Esophagus squamous epithelium (tissue), 5 donors: ENCODE results near the gene CYP26B1. TPM values are rescaled to one million over a fixed set of nuclear protein-coding genes. Genes with fewer than 3 reads are reported as not detected.

ENCODE experiments used
- DNase-seq: peaks from one replicate; lab custom pipeline; 2025; lab: John Stamatoyannopoulos, UW
- H3K27ac ChIP-seq, 4 donors: fragments of 200-600 bp; sonication (generic); one replicate each; pipeline ENCODE4 v1.5.1; 2016 to 2019; ENCODE audit warnings: mild to moderate bottlenecking in 1 of 4
- H3K27me3 ChIP-seq, 4 donors: fragments of 200-600 bp; sonication (generic); 1 replicate in 3 of 4; 2 replicates in 1 of 4; pipeline versions ENCODE4 v1.5.1 to v1.6.0; 2017 to 2021; ENCODE audit warnings: antibody characterized with exemption in 1 of 4
- H3K36me3 ChIP-seq, 3 donors: fragments of 200-600 bp; sonication (generic); one replicate each; pipeline ENCODE4 v1.5.1; 2016 to 2019
- H3K4me1 ChIP-seq, 3 donors: fragments of 200-600 bp; sonication (generic); one replicate each; pipeline ENCODE4 v1.5.1; 2017 to 2019
- H3K4me3 ChIP-seq, 4 donors: fragments of 200-600 bp; sonication (generic); 1 replicate in 3 of 4; 2 replicates in 1 of 4; pipeline ENCODE4 v1.5.1; 2016 to 2019; ENCODE audit warnings: mild to moderate bottlenecking in 2 of 4, moderate library complexity in 1 of 4
- H3K9me3 ChIP-seq, 3 donors: fragments of 200-600 bp; sonication (generic); one replicate each; pipeline ENCODE4 v1.5.1; 2016 to 2019
- POLR2A ChIP-seq, 4 donors: fragments of 450-650 bp; IDR thresholded peaks; one replicate each; pipeline ENCODE4 v1.6.1; 2017; ENCODE audit warnings: antibody characterized with exemption in 4 of 4, mild to moderate bottlenecking in 4 of 4, moderate library complexity in 3 of 4
- WGBS, 2 donors: methylation state at CpG; one replicate each; pipeline ENCODE4 v1.1.5; 2018; 5-methylcytosine and 5-hydroxymethylcytosine counted together
- intact Hi-C: fragments of 100-400 bp; cut with DNase I; formaldehyde crosslinking; loops from one replicate; pipeline ENCODE4 v1.15.0; 2022
- total RNA-seq, 4 donors: library from RNA; depleted of rRNA; stranded (reverse); fragments of >200 nt; gene quantifications; one replicate each; pipeline ENCODE4 v1.1.0, GENCODE V29; 2016
- TF ChIP-seq, protein P1 (sequence below), 6 experiments: fragments of 450-650 bp in 4 of 6; fragments of 200-600 bp in 2 of 6; sonication (generic) in 2 of 6; IDR thresholded peaks; one replicate each; pipeline ENCODE4 v1.5.1; 2016 to 2019; ENCODE audit warnings: antibody characterized with exemption in 6 of 6, mild to moderate bottlenecking in 4 of 6, moderate library complexity in 4 of 6
- donor health status: DM: yes; HTN: yes; CAD: no.

CYP26B1 gene
- total RNA-seq, 4 donors from 2014 or later = 0.62 to 6.7 (median 1.3) TPM

- intact Hi-C loops = no loop called here
- DNase-seq = no peak
- TF ChIP-seq, protein P1, sequence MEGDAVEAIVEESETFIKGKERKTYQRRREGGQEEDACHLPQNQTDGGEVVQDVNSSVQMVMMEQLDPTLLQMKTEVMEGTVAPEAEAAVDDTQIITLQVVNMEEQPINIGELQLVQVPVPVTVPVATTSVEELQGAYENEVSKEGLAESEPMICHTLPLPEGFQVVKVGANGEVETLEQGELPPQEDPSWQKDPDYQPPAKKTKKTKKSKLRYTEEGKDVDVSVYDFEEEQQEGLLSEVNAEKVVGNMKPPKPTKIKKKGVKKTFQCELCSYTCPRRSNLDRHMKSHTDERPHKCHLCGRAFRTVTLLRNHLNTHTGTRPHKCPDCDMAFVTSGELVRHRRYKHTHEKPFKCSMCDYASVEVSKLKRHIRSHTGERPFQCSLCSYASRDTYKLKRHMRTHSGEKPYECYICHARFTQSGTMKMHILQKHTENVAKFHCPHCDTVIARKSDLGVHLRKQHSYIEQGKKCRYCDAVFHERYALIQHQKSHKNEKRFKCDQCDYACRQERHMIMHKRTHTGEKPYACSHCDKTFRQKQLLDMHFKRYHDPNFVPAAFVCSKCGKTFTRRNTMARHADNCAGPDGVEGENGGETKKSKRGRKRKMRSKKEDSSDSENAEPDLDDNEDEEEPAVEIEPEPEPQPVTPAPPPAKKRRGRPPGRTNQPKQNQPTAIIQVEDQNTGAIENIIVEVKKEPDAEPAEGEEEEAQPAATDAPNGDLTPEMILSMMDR (IDR thresholded peaks at IDR 0.05) = no peak
- TF ChIP-seq POLR2A (IDR thresholded peaks at IDR 0.05) = no peak
- peaks cover 14 to 32% (median 22%) of the 10 kb centered on the region in 3 donors for H3K4me1 ChIP-seq
- 86 to 91% methylated on average over 8 to 10 of the region's 10 CpGs for WGBS, 2 donors
- H3K27me3 ChIP-seq = peaks cover 0 to 42% (median 0%) of the 10 kb centered on the region in 4 donors
- no peak overlapping the region for H3K4me3 ChIP-seq
- no peaks in the 10 kb centered on the region for H3K9me3 ChIP-seq
- H3K36me3 ChIP-seq = no peaks in the 10 kb centered on the region
- no peak overlapping the region for H3K27ac ChIP-seq
Observed at GRCh38 chr2:72117718-72118117, 29.9 kb downstream of the CYP26B1 start.

- H3K9me3 ChIP-seq = no peaks in the 10 kb centered on the region
- intact Hi-C loops = no loop called here
- H3K27me3 ChIP-seq = peaks cover 0 to 41% (median 0%) of the 10 kb centered on the region in 4 donors
- H3K27ac ChIP-seq = peak overlapping the region in 1 of 4 donors; percentile 87
- H3K36me3 ChIP-seq = no peaks in the 10 kb centered on the region
- no peak for DNase-seq
- H3K4me3 ChIP-seq = no peak overlapping the region
- 71 to 83% methylated on average over 6 of the region's 6 CpGs for WGBS, 2 donors
- TF ChIP-seq POLR2A (IDR thresholded peaks at IDR 0.05) = no peak
- TF ChIP-seq, protein P1 (IDR thresholded peaks at IDR 0.05) = no peak
- H3K4me1 ChIP-seq = peaks cover 14 to 35% (median 22%) of the 10 kb centered on the region in 3 donors
Observed at GRCh38 chr2:72117029-72117428, 30.6 kb downstream of the CYP26B1 start.

DNA sequence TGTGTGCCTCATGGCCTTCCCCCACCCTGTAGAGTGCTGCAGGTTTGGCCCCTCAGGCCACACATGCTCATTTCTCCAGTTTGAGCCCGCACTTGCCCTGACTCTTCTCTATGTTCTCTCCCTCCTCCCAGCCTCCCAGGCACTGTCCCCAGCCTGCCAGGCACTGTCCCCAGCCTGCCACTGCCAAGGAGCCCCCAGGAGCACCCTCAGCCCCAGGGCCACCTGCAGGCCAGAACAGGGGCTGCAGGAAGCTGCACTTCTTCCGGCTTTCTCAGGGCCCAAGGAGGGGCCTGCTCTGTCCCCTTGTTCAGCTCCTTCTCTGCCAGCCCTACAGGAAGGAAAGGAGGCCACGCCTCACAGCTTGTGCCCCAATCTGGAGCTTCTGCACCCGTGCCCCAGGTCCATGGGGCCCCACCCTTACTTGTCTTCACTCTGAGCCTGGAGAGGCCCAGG is 31.6 kb downstream of the CYP26B1 start:
- 19 to 29% methylated on average over 1 to 4 of the region's 4 CpGs for WGBS, 2 donors
- Histone ChIP-seq H3K4me1 (peaks cover 14 to 35% (median 22%) of the 10 kb centered on the region in 3 donors), H3K4me3 (peak overlapping the region in 1 of 4 donors; percentile 14), H3K27ac (peak overlapping the region; percentile 64 to 87 (median 76)), H3K9me3 (no peaks in the 10 kb centered on the region), H3K27me3 (peaks cover 0 to 32% (median 0%) of the 10 kb centered on the region in 4 donors), H3K36me3 (no peaks in the 10 kb centered on the region)
- intact Hi-C loops = no loop called here
- DNase-seq = no peak
- no peak for TF ChIP-seq POLR2A (IDR thresholded peaks at IDR 0.05)
- TF ChIP-seq, protein P1 (IDR thresholded peaks at IDR 0.05) = peak in 3 of 6 experiments; percentile 18 to 56 (median 33)

DNA sequence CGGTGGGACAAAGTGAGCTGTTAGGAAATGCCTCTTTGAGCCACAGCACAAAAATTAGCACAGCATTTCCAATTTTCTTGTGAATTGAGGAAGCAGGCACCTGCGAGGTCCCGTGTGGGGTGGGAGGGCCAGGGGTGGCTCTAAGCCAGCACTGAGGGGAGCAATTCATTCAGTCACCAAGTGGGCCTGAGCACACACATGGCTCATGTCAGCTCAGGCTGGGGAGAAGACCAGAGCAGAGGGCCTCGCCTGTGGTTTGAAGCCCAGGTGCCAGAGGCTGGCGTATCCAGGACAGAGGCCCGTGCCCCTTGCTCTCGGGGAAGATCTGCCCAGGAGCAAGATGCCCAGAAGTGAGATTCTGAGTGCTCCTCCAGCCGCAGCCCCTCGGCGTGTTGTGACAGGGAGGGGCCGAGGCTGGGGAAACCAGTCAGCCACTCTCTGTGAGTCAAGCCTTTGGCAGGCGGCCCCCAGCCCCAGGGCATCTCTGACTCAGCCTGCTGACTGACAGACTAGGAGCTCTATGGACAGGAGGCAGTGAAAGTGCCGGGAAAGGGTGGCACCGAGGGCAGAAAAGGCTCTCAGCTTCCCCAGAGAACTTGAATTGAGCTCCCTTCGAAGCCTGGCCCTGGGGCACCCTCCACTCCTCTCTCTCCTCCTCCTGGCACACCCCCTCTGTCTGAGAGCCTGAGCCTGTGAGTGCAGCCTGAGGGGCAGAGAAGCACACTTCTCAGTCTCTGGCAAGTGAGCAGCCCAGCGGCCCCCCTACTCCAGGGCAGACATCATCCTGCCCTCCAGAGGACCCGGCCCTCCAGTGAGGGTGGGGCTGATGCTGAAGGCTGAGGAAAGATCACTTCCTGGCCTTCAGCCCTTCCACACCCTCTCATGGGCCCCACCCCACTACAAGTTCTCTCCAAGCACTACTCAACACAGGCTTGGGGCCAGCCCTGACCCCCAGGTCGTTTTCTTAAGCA is 32.3 kb downstream of the CYP26B1 start:
- no peaks in the 10 kb centered on the region for H3K9me3 ChIP-seq
- H3K4me3 ChIP-seq = peak overlapping the region in 1 of 4 donors; percentile 14
- TF ChIP-seq POLR2A (IDR thresholded peaks at IDR 0.05) = no peak
- TF ChIP-seq, protein P1 (IDR thresholded peaks at IDR 0.05) = no peak
- peak overlapping the region; percentile 67 to 87 (median 76) for H3K27ac ChIP-seq
- WGBS, 2 donors = 35 to 36% methylated on average over 4 to 7 of the region's 18 CpGs
- H3K36me3 ChIP-seq = no peaks in the 10 kb centered on the region
- no peak for DNase-seq
- peaks cover 0 to 31% (median 0%) of the 10 kb centered on the region in 4 donors for H3K27me3 ChIP-seq
- intact Hi-C loops = no loop called here
- peaks cover 14 to 35% (median 22%) of the 10 kb centered on the region in 3 donors for H3K4me1 ChIP-seq

- intact Hi-C loops = no loop called here
- Histone ChIP-seq H3K27ac (peak overlapping the region in 3 of 4 donors; percentile 70 to 87 (median 78)), H3K36me3 (no peaks in the 10 kb centered on the region), H3K9me3 (no peaks in the 10 kb centered on the region), H3K27me3 (peaks cover 0 to 27% (median 0%) of the 10 kb centered on the region in 4 donors), H3K4me1 (peaks cover 14 to 35% (median 22%) of the 10 kb centered on the region in 3 donors), H3K4me3 (no peak overlapping the region)
- TF ChIP-seq, protein P1 (IDR thresholded peaks at IDR 0.05) = no peak
- no peak for TF ChIP-seq POLR2A (IDR thresholded peaks at IDR 0.05)
- DNase-seq = no peak
- WGBS, 2 donors = 20 to 33% methylated on average over 1 to 3 of the region's 11 CpGs
Observed at GRCh38 chr2:72114693-72115051, 33.0 kb downstream of the CYP26B1 start.
